SU-DHL-6 (cell line): ENCODE measurements around the gene ZNF184.
A peak's percentile ranks its signal among the peaks of the same experiment; 100 is the strongest.

Experiments
- H2AFZ ChIP-seq: fragments of 200-600 bp; sonication (generic); 2 replicates; pipeline ENCODE4 v1.6.1; 2014; ENCODE audit warnings: low read depth, mild to moderate bottlenecking, moderate library complexity, mixed read lengths, antibody characterized with exemption, low read length; ENCODE audit not compliant: severe bottlenecking
- H3F3A ChIP-seq: fragments of 200-600 bp; shearing (Covaris generic); 2 replicates; pipeline ENCODE4 v1.6.0; 2016; ENCODE audit warnings: antibody characterized with exemption, mild to moderate bottlenecking; ENCODE audit not compliant: insufficient read depth
- H3K27ac ChIP-seq: fragments of 200-600 bp; sonication (generic); 2 replicates; pipeline ENCODE4 v1.5.1; 2016; ENCODE audit warnings: low read depth, mild to moderate bottlenecking, low read length, moderate library complexity, mixed read lengths
- H3K27me3 ChIP-seq: fragments of 200-600 bp; sonication (generic), shearing (Covaris generic); 2 replicates; pipeline ENCODE4 v1.6.0; 2014; ENCODE audit warnings: mild to moderate bottlenecking, low read length
- H3K36me3 ChIP-seq: fragments of 200-600 bp; sonication (generic); 2 replicates; pipeline ENCODE4 v1.6.1; 2014; ENCODE audit warnings: mild to moderate bottlenecking, low read length, mixed read lengths
- H3K4me2 ChIP-seq: fragments of 300-600, 200-600 bp; shearing (Covaris generic), sonication (generic); 2 replicates; pipeline ENCODE4 v1.6.0; 2014; ENCODE audit warnings: low read length, low read depth, mild to moderate bottlenecking; ENCODE audit not compliant: poor library complexity, severe bottlenecking
- H3K4me3 ChIP-seq: fragments of 200-600 bp; sonication (generic); 2 replicates; pipeline ENCODE4 v1.5.1; 2014; ENCODE audit warnings: antibody characterized with exemption, low read length, mild to moderate bottlenecking, mixed read lengths; ENCODE audit not compliant: insufficient read depth, poor library complexity, severe bottlenecking
- H3K79me2 ChIP-seq: fragments of 200-600 bp; sonication (generic); 2 replicates; pipeline ENCODE4 v1.6.1; 2014; ENCODE audit warnings: mild to moderate bottlenecking, low read length, moderate library complexity; ENCODE audit not compliant: insufficient read depth
- H3K9ac ChIP-seq: fragments of 200-600 bp; sonication (generic); 2 replicates; pipeline ENCODE4 v1.7.0; 2014; ENCODE audit warnings: mild to moderate bottlenecking, low read length
- H3K9me2 ChIP-seq: fragments of 200-600 bp; sonication (generic); replicated peaks from 2 replicates; pipeline ENCODE4 v1.6.1; 2014; ENCODE audit warnings: low read length; ENCODE audit not compliant: insufficient read depth
- H3K9me3 ChIP-seq: fragments of 200-600 bp; sonication (generic); 2 replicates; pipeline ENCODE4 v1.6.1; 2014; ENCODE audit warnings: low read length, mixed read lengths; ENCODE audit not compliant: insufficient read depth
- H4K20me1 ChIP-seq: fragments of 200-600 bp; sonication (generic); 2 replicates; pipeline ENCODE4 v1.6.1; 2014; ENCODE audit warnings: low read depth, mild to moderate bottlenecking, antibody characterized with exemption, low read length, moderate library complexity, mixed read lengths
- EZH2phosphoT487 ChIP-seq: fragments of 200-600 bp; sonication (generic), shearing (Covaris generic); conservative IDR thresholded peaks from 2 replicates; pipeline ENCODE4 v1.6.1; 2018; ENCODE audit warnings: mild to moderate bottlenecking, antibody characterized with exemption, low read length, moderate library complexity, mixed read lengths
- TF ChIP-seq, protein P1 (sequence below): fragments of 200-600 bp; sonication (generic); IDR thresholded peaks from one replicate; pipeline ENCODE4 v1.5.1; 2017; ENCODE audit warnings: antibody characterized with exemption, mild to moderate bottlenecking, low read length, moderate library complexity; ENCODE audit not compliant: insufficient read depth, poor library complexity, severe bottlenecking

The ZNF184 gene

GRCh38 chr6:27472617-27473400 is at the start of gene ZNF184:
ZNF184 (minus strand) TSS chr6:27473105; CDS start chr6:27472294, 811 bp downstream.
- H3K36me3 ChIP-seq = peaks cover 28% of the 10 kb centered on the region
- H3K27me3 ChIP-seq = no peaks in the 10 kb centered on the region
- TF ChIP-seq, protein P1, sequence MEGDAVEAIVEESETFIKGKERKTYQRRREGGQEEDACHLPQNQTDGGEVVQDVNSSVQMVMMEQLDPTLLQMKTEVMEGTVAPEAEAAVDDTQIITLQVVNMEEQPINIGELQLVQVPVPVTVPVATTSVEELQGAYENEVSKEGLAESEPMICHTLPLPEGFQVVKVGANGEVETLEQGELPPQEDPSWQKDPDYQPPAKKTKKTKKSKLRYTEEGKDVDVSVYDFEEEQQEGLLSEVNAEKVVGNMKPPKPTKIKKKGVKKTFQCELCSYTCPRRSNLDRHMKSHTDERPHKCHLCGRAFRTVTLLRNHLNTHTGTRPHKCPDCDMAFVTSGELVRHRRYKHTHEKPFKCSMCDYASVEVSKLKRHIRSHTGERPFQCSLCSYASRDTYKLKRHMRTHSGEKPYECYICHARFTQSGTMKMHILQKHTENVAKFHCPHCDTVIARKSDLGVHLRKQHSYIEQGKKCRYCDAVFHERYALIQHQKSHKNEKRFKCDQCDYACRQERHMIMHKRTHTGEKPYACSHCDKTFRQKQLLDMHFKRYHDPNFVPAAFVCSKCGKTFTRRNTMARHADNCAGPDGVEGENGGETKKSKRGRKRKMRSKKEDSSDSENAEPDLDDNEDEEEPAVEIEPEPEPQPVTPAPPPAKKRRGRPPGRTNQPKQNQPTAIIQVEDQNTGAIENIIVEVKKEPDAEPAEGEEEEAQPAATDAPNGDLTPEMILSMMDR = peak; percentile 35
- TF ChIP-seq EZH2phosphoT487 = no peak
- H3K4me3 ChIP-seq = peak within 1 kb of the TSS; percentile 84
- peak within 1 kb of the TSS; percentile 96 for H3K4me2 ChIP-seq
- H3K27ac ChIP-seq = peak within 1 kb of the TSS; percentile 75
- peak within 1 kb of the TSS; percentile 80 for H3K9ac ChIP-seq
- H3K9me2 ChIP-seq = no peaks in the 10 kb centered on the region
- no peaks in the 10 kb centered on the region for H3K9me3 ChIP-seq
- peak within 1 kb of the TSS; percentile 93 for H2AFZ ChIP-seq
- no peaks in the 10 kb centered on the region for H4K20me1 ChIP-seq
- H3K79me2 ChIP-seq = peaks cover 48% of the 10 kb centered on the region
- H3F3A ChIP-seq = peaks cover 37% of the 10 kb centered on the region

GRCh38 chr6:27518881-27519795 is 46.2 kb upstream of the ZNF184 start:
- Histone ChIP-seq H3K27ac (no peak overlapping the region; the same call in 1 of the 2 replicates), H3F3A (0 out of 2 replicates have a peak, but pooled peaks cover 8% of the 10 kb centered on the region), H4K20me1 (no peaks in the 10 kb centered on the region), H3K36me3 (no peaks in the 10 kb centered on the region), H3K9me3 (no peaks in the 10 kb centered on the region), H3K4me2 (peak overlapping the region; percentile 90), H3K79me2 (no peaks in the 10 kb centered on the region), H3K4me3 (peak overlapping the region; percentile 89), H2AFZ (peak overlapping the region; percentile 100), H3K27me3 (no peaks in the 10 kb centered on the region), H3K9ac (peak overlapping the region; percentile 73), H3K9me2 (no peaks in the 10 kb centered on the region)
- no peak for TF ChIP-seq EZH2phosphoT487
- TF ChIP-seq, protein P1 = peak; percentile 90

- H3K79me2 ChIP-seq = no peaks in the 10 kb centered on the region
- 0 out of 2 replicates have a peak, but pooled peaks cover 8% of the 10 kb centered on the region for H3F3A ChIP-seq
- no peaks in the 10 kb centered on the region for H3K36me3 ChIP-seq
- H3K9me2 ChIP-seq = no peaks in the 10 kb centered on the region
- peak overlapping the region; percentile 100 for H2AFZ ChIP-seq
- H3K4me2 ChIP-seq = peak overlapping the region; percentile 90
- H3K9ac ChIP-seq = peak overlapping the region; percentile 73
- TF ChIP-seq, protein P1 = no peak
- no peak for TF ChIP-seq EZH2phosphoT487
- no peaks in the 10 kb centered on the region for H3K27me3 ChIP-seq
- H3K27ac ChIP-seq = no peak overlapping the region
- H4K20me1 ChIP-seq = no peaks in the 10 kb centered on the region
- H3K9me3 ChIP-seq = no peaks in the 10 kb centered on the region
- H3K4me3 ChIP-seq = peak overlapping the region; percentile 89
Measured at GRCh38 chr6:27517928-27518787, 45.3 kb upstream of the ZNF184 start.
